ENCODE measurements around the gene AMIGO3. TPM values are rescaled to one million over a fixed set of nuclear protein-coding genes. Genes with fewer than 3 reads are reported as not detected.

AMIGO3 gene
- total and polyA plus RNA-seq, 10 of the 15 experiments (the other 5 are each of a cell fraction or from before 2014, with no cell fraction given), result 0.07 to 1.3 (median 0.44) TPM; not detected in 3

DNA sequence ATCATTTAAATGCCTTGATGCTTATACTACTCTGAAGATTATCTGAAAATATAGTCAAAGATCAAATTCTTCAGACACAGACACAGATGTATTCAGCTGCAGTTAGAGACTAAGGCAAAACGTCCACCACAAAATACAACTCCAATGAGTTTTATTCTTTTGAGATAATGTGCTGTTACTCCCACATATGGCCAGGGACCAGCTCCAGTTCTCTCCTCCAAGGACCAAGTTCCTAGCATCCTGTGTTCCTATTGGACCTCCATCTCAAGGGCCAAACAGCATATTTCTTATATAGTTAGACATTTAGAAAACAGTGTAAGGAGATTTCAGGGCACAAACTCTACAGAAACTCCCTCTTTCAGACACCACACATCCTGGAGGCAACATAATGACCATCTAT is 39.7 kb upstream of the AMIGO3 start (continued):
- TF ChIP-seq, protein P1, sequence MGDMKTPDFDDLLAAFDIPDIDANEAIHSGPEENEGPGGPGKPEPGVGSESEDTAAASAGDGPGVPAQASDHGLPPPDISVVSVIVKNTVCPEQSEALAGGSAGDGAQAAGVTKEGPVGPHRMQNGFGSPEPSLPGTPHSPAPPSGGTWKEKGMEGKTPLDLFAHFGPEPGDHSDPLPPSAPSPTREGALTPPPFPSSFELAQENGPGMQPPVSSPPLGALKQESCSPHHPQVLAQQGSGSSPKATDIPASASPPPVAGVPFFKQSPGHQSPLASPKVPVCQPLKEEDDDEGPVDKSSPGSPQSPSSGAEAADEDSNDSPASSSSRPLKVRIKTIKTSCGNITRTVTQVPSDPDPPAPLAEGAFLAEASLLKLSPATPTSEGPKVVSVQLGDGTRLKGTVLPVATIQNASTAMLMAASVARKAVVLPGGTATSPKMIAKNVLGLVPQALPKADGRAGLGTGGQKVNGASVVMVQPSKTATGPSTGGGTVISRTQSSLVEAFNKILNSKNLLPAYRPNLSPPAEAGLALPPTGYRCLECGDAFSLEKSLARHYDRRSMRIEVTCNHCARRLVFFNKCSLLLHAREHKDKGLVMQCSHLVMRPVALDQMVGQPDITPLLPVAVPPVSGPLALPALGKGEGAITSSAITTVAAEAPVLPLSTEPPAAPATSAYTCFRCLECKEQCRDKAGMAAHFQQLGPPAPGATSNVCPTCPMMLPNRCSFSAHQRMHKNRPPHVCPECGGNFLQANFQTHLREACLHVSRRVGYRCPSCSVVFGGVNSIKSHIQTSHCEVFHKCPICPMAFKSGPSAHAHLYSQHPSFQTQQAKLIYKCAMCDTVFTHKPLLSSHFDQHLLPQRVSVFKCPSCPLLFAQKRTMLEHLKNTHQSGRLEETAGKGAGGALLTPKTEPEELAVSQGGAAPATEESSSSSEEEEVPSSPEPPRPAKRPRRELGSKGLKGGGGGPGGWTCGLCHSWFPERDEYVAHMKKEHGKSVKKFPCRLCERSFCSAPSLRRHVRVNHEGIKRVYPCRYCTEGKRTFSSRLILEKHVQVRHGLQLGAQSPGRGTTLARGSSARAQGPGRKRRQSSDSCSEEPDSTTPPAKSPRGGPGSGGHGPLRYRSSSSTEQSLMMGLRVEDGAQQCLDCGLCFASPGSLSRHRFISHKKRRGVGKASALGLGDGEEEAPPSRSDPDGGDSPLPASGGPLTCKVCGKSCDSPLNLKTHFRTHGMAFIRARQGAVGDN (IDR thresholded peaks at IDR 0.05), result no peak

GRCh38 chr3:49757197-49757596 is 37.7 kb upstream of the AMIGO3 start:
- no peak overlapping the region for H3K27ac ChIP-seq (ENCODE audit: control insufficient read depth, insufficient read depth)
- ChIA-PET RAD21 (ENCODE audit: unreplicated experiment) (no interaction called here), CTCF (interaction anchor here (1.1 to 1.6 kb wide), 3 partner anchors 12 to 217 kb away, joined by 3 to 5 read pairs (median 3); no protein-coding TSS in a partner anchor), POLR2A (interaction anchor here (0.5 to 0.6 kb wide), 3 partner anchors 8 to 287 kb away, joined by 4 to 11 read pairs (median 5); partner anchors contain the start of gene DAG1), SMC1A (ENCODE audit: uncharacterized antibody, unreplicated experiment) (interaction anchor here (1.4 kb wide), 1 partner anchor 84 kb away, joined by 3 read pairs; no protein-coding TSS in a partner anchor)
- no peaks in the 10 kb centered on the region for H3K9me3 ChIP-seq (replicated peaks; ENCODE audit: control insufficient read depth, insufficient read depth, low read length)
- no peak overlapping the region for H3K9ac ChIP-seq (ENCODE audit: control insufficient read depth, insufficient read depth, low read length)
- H3K4me3 ChIP-seq, result no peak overlapping the region
- in situ Hi-C loops (cut with MboI) (no loop called here), intact Hi-C loops (cut with micrococcal nuclease; ENCODE audit: unreplicated experiment) (no loop called here)
- H3K4me1 ChIP-seq (ENCODE audit: control insufficient read depth, insufficient read depth, low read length), result no peaks in the 10 kb centered on the region
- H4K20me1 ChIP-seq (ENCODE audit: control insufficient read depth, insufficient read depth), result no peaks in the 10 kb centered on the region; the same call in 1 of the 2 replicates
- H3K4me2 ChIP-seq (ENCODE audit: control insufficient read depth, insufficient read depth), result no peak overlapping the region
- H2AFZ ChIP-seq (ENCODE audit: control insufficient read depth, low read depth, low read length), result no peak overlapping the region
- 96% methylated on average over 2 of the region's 2 CpGs for WGBS (ENCODE audit: insufficient coverage, insufficient replicate concordance, low lambda C conversion rate, missing lambda C conversion rate)
- no peaks in the 10 kb centered on the region; a peak in 2 of 4 replicates for H3K36me3 ChIP-seq (ENCODE audit: control insufficient read depth in 2 of 2, insufficient read depth in 2 of 2, low read length in 1 of 2)
- H3K27me3 ChIP-seq (replicated peaks in 1 of 2; ENCODE audit: control insufficient read depth in 2 of 2, insufficient read depth in 2 of 2, low read length in 1 of 2), result no peaks in the 10 kb centered on the region
- no peak for FAIRE-seq
- BruUV-seq (replicated peaks), result no TSS peak
- no peak for ATAC-seq
- no peak for DNase-seq (ENCODE audit: low read depth, low spot score)
- H3K79me2 ChIP-seq (ENCODE audit: control insufficient read depth, insufficient read depth, low read length), result no peaks in the 10 kb centered on the region; the same call in 1 of the 2 replicates
- no peak for TF ChIP-seq CEBPB (IDR thresholded peaks at IDR 0.05; ENCODE audit: borderline replicate concordance in 1 of 2, low read depth in 2 of 2, low read length in 2 of 2)
- TF ChIP-seq, protein P2, sequence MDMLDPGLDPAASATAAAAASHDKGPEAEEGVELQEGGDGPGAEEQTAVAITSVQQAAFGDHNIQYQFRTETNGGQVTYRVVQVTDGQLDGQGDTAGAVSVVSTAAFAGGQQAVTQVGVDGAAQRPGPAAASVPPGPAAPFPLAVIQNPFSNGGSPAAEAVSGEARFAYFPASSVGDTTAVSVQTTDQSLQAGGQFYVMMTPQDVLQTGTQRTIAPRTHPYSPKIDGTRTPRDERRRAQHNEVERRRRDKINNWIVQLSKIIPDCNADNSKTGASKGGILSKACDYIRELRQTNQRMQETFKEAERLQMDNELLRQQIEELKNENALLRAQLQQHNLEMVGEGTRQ (IDR thresholded peaks at IDR 0.05; ENCODE audit: borderline replicate concordance, low read depth, low read length), result no peak
- TF ChIP-seq SMC3 (IDR thresholded peaks at IDR 0.05; ENCODE audit: borderline replicate concordance, low read length), result no peak
- no peak for TF ChIP-seq DPF2 (IDR thresholded peaks at IDR 0.05)
- TF ChIP-seq, protein P3, sequence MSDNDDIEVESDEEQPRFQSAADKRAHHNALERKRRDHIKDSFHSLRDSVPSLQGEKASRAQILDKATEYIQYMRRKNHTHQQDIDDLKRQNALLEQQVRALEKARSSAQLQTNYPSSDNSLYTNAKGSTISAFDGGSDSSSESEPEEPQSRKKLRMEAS (IDR thresholded peaks at IDR 0.05; ENCODE audit: low read depth, low read length), result no peak
- TF ChIP-seq TCF7 (IDR thresholded peaks at IDR 0.05; ENCODE audit: borderline replicate concordance), result no peak
- TF ChIP-seq HDAC2 (IDR thresholded peaks at IDR 0.05), result no peak
- TF ChIP-seq ZZZ3 (IDR thresholded peaks at IDR 0.05; ENCODE audit: control insufficient read depth, insufficient read length, low read depth), result no peak
- TF ChIP-seq STAT3 (IDR thresholded peaks at IDR 0.05; ENCODE audit: low read depth, low read length), result no peak
- no peak for TF ChIP-seq CREB1 (IDR thresholded peaks at IDR 0.05; ENCODE audit: low read depth)
- TF ChIP-seq, protein P4, sequence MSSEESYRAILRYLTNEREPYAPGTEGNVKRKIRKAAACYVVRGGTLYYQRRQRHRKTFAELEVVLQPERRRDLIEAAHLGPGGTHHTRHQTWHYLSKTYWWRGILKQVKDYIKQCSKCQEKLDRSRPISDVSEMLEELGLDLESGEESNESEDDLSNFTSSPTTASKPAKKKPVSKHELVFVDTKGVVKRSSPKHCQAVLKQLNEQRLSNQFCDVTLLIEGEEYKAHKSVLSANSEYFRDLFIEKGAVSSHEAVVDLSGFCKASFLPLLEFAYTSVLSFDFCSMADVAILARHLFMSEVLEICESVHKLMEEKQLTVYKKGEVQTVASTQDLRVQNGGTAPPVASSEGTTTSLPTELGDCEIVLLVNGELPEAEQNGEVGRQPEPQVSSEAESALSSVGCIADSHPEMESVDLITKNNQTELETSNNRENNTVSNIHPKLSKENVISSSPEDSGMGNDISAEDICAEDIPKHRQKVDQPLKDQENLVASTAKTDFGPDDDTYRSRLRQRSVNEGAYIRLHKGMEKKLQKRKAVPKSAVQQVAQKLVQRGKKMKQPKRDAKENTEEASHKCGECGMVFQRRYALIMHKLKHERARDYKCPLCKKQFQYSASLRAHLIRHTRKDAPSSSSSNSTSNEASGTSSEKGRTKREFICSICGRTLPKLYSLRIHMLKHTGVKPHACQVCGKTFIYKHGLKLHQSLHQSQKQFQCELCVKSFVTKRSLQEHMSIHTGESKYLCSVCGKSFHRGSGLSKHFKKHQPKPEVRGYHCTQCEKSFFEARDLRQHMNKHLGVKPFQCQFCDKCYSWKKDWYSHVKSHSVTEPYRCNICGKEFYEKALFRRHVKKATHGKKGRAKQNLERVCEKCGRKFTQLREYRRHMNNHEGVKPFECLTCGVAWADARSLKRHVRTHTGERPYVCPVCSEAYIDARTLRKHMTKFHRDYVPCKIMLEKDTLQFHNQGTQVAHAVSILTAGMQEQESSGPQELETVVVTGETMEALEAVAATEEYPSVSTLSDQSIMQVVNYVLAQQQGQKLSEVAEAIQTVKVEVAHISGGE (CRISPR knock-in tag; IDR thresholded peaks at IDR 0.05), result no peak
- no peak for TF ChIP-seq ZBED1 (IDR thresholded peaks at IDR 0.05; ENCODE audit: borderline replicate concordance)

Measured in GM12878 (cell line).